ENCODE data around the gene ALPK1. TPM values are rescaled to one million over a fixed set of nuclear protein-coding genes. Genes with fewer than 3 reads are reported as not detected.

Gene ALPK1
- 11.8 and 17.3 TPM in 2 replicates for total RNA-seq (2021)
- Bru-seq, nascent RNA, result percentile 61 among the genes with signal in this experiment
- BruChase-seq, experiment 1, labeled RNA remaining after a 2-hour chase, result percentile 57 among the genes with signal in this experiment
- percentile 50 among the genes with signal in this experiment for BruChase-seq, experiment 2, labeled RNA remaining after a 6-hour chase
- long read RNA-seq, full-length matches to known transcripts, result 10 of 25 reads
- long read RNA-seq, partial matches to known transcripts, result 6 of 25 reads
- long read RNA-seq, other reads (novel, unspliced or antisense), result 9 of 25 reads

- no peaks in the 10 kb centered on the region for H3K27me3 ChIP-seq (replicated peaks; ENCODE audit: insufficient read depth, low read depth, low read length, poor library complexity)
- TF ChIP-seq EZH2 (IDR thresholded peaks at IDR 0.05; ENCODE audit: borderline replicate concordance, low read depth, low read length, poor library complexity, severe bottlenecking) (no peak), CTCF (conservative IDR thresholded peaks at IDR 0.05; ENCODE audit: low read depth, low read length) (no peak)
- peaks cover 18% of the 10 kb centered on the region for H3K4me1 ChIP-seq (ENCODE audit: insufficient read depth, low read length, poor library complexity, severe bottlenecking)
- peak; percentile 91 for DNase-seq (ENCODE audit: low spot score)
- intact Hi-C loops (cut with micrococcal nuclease; ENCODE audit: unreplicated experiment), result no loop called here
- POLR2A ChIA-PET (ENCODE audit: low non-redundant PET), result no interaction called here
- H3K36me3 ChIP-seq (ENCODE audit: insufficient read depth, low read length, poor library complexity, severe bottlenecking), result no peaks in the 10 kb centered on the region
- H3K27ac ChIP-seq (ENCODE audit: low read depth, low read length, poor library complexity, severe bottlenecking), result peak within 1 kb of the TSS; percentile 61
- H3K4me3 ChIP-seq (ENCODE audit: low read depth, low read length, poor library complexity, severe bottlenecking), result peak within 1 kb of the TSS; percentile 53
- BruUV-seq (replicated peaks), result no TSS peak
- CTCF ChIA-PET, result no interaction called here
- no peaks in the 10 kb centered on the region for H3K9me3 ChIP-seq (ENCODE audit: low read depth, low read length, poor library complexity, severe bottlenecking)
Observed at GRCh38 chr4:112296949-112297880, at the start of gene ALPK1. ALPK1 (plus strand) TSS chr4:112297369.

GRCh38 chr4:112251019-112251643, 46.0 kb upstream of the ALPK1 start:
- no peak overlapping the region for H3K27ac ChIP-seq (ENCODE audit: low read depth, low read length, poor library complexity, severe bottlenecking)
- CTCF ChIA-PET, result no interaction called here
- no peaks in the 10 kb centered on the region for H3K9me3 ChIP-seq (ENCODE audit: low read depth, low read length, poor library complexity, severe bottlenecking)
- no peak overlapping the region for H3K4me3 ChIP-seq (ENCODE audit: low read depth, low read length, poor library complexity, severe bottlenecking)
- no peaks in the 10 kb centered on the region for H3K36me3 ChIP-seq (ENCODE audit: insufficient read depth, low read length, poor library complexity, severe bottlenecking)
- H3K4me1 ChIP-seq (ENCODE audit: insufficient read depth, low read length, poor library complexity, severe bottlenecking), result peaks cover 4% of the 10 kb centered on the region
- no peak for DNase-seq (ENCODE audit: low spot score)
- no peaks in the 10 kb centered on the region for H3K27me3 ChIP-seq (replicated peaks; ENCODE audit: insufficient read depth, low read depth, low read length, poor library complexity)
- POLR2A ChIA-PET (ENCODE audit: low non-redundant PET), result no interaction called here
- BruUV-seq (replicated peaks), result no TSS peak
- intact Hi-C loops (cut with micrococcal nuclease; ENCODE audit: unreplicated experiment), result no loop called here
- TF ChIP-seq CTCF (conservative IDR thresholded peaks at IDR 0.05; ENCODE audit: low read depth, low read length), result no peak
- no peak for TF ChIP-seq EZH2 (IDR thresholded peaks at IDR 0.05; ENCODE audit: borderline replicate concordance, low read depth, low read length, poor library complexity, severe bottlenecking)

- intact Hi-C loops (cut with micrococcal nuclease; ENCODE audit: unreplicated experiment), result no loop called here
- no peak overlapping the region for H3K4me3 ChIP-seq (ENCODE audit: low read depth, low read length, poor library complexity, severe bottlenecking)
- H3K27me3 ChIP-seq (replicated peaks; ENCODE audit: insufficient read depth, low read depth, low read length, poor library complexity), result no peaks in the 10 kb centered on the region
- ChIA-PET CTCF (no interaction called here), POLR2A (ENCODE audit: low non-redundant PET) (no interaction called here)
- no peak overlapping the region for H3K27ac ChIP-seq (ENCODE audit: low read depth, low read length, poor library complexity, severe bottlenecking)
- no peak for DNase-seq (ENCODE audit: low spot score)
- H3K9me3 ChIP-seq (ENCODE audit: low read depth, low read length, poor library complexity, severe bottlenecking), result no peaks in the 10 kb centered on the region
- no TSS peak for BruUV-seq (replicated peaks)
- TF ChIP-seq CTCF (conservative IDR thresholded peaks at IDR 0.05; ENCODE audit: low read depth, low read length) (no peak), EZH2 (IDR thresholded peaks at IDR 0.05; ENCODE audit: borderline replicate concordance, low read depth, low read length, poor library complexity, severe bottlenecking) (no peak)
- H3K36me3 ChIP-seq (ENCODE audit: insufficient read depth, low read length, poor library complexity, severe bottlenecking), result no peaks in the 10 kb centered on the region
- peaks cover 4% of the 10 kb centered on the region for H3K4me1 ChIP-seq (ENCODE audit: insufficient read depth, low read length, poor library complexity, severe bottlenecking)
Observed at GRCh38 chr4:112252234-112252633, 44.9 kb upstream of the ALPK1 start.

All from A673 (cell line).